HG03521 (cell line): ENCODE data around the gene USP3.
A peak's percentile ranks its signal among the peaks of the same experiment; 100 is the strongest.

Experiments
- ATAC-seq: cut with Tn5 transposase; IDR thresholded peaks from one replicate; pipeline ENCODE4 v1.9.1; 2021; ENCODE audit warnings: mild to moderate bottlenecking, moderate library complexity; ENCODE audit not compliant: unreplicated experiment

The USP3 gene

GRCh38 chr15:63504247-63504978 lies at the start of gene USP3:
Gene USP3, plus strand, starts transcription at chr15:63504593. Its CDS starts 147 bp downstream, at chr15:63504740.
- ATAC-seq = peak; percentile 53

- ATAC-seq = no peak
Observed at GRCh38 chr15:63456258-63456657, 48.1 kb upstream of the USP3 start.

- ATAC-seq = no peak
Observed at GRCh38 chr15:63457379-63457778, 47.0 kb upstream of the USP3 start.

- ATAC-seq = no peak
Observed at GRCh38 chr15:63458026-63458425, 46.4 kb upstream of the USP3 start.

GRCh38 chr15:63458794-63459395 lies 45.5 kb upstream of the USP3 start:
- ATAC-seq = no peak

GRCh38 chr15:63460210-63461155 lies 43.9 kb upstream of the USP3 start:
- no peak for ATAC-seq

GRCh38 chr15:63461230-63461985 lies 43.0 kb upstream of the USP3 start:
- ATAC-seq = no peak

- ATAC-seq = no peak
Observed at GRCh38 chr15:63462088-63462487, 42.3 kb upstream of the USP3 start.

- no peak for ATAC-seq
Observed at GRCh38 chr15:63463036-63463435, 41.4 kb upstream of the USP3 start.

GRCh38 chr15:63463793-63464192 lies 40.6 kb upstream of the USP3 start:
- no peak for ATAC-seq

- no peak for ATAC-seq
Observed at GRCh38 chr15:63465104-63465503, 39.3 kb upstream of the USP3 start.

- no peak for ATAC-seq
Observed at GRCh38 chr15:63466378-63467192, 37.8 kb upstream of the USP3 start.

GRCh38 chr15:63469190-63469589 lies 35.2 kb upstream of the USP3 start:
- no peak for ATAC-seq

GRCh38 chr15:63469984-63470383 lies 34.4 kb upstream of the USP3 start:
- ATAC-seq = no peak

GRCh38 chr15:63473007-63473748 lies 31.2 kb upstream of the USP3 start:
- peak; percentile 34 for ATAC-seq

- ATAC-seq = peak; percentile 8
Observed at GRCh38 chr15:63473749-63473998, 30.7 kb upstream of the USP3 start.

- peak; percentile 42 for ATAC-seq
Observed at GRCh38 chr15:63473999-63474809, 30.2 kb upstream of the USP3 start.

GRCh38 chr15:63474810-63475316 lies 29.5 kb upstream of the USP3 start:
- peak; percentile 58 for ATAC-seq
